Renal cortex interstitium (tissue), 11 donors: ENCODE measurements around the gene TTC7B. TPM values are rescaled to one million over a fixed set of nuclear protein-coding genes. Genes with fewer than 3 reads are reported as not detected.

ENCODE experiments used
- DNase-seq, 11 donors: peaks; one replicate each; pipeline ENCODE4 v3.0.0-alpha.2; 2013; ENCODE audit warnings: low read depth in 9 of 11, low spot score in 4 of 11; ENCODE audit errors: extremely low read depth in 1 of 11
- polyA plus RNA-seq, 3 donors: library from polyadenylated mRNA; unstranded; fragments of 120-200 nt; gene quantifications; one replicate each; pipeline ENCODE4 v1.2.1, GENCODE V29; 2013; ENCODE audit not compliant: insufficient read length in 3 of 3

Gene TTC7B
- polyA plus RNA-seq, 3 donors, result 38.2 to 46.1 (median 44.1) TPM

DNA sequence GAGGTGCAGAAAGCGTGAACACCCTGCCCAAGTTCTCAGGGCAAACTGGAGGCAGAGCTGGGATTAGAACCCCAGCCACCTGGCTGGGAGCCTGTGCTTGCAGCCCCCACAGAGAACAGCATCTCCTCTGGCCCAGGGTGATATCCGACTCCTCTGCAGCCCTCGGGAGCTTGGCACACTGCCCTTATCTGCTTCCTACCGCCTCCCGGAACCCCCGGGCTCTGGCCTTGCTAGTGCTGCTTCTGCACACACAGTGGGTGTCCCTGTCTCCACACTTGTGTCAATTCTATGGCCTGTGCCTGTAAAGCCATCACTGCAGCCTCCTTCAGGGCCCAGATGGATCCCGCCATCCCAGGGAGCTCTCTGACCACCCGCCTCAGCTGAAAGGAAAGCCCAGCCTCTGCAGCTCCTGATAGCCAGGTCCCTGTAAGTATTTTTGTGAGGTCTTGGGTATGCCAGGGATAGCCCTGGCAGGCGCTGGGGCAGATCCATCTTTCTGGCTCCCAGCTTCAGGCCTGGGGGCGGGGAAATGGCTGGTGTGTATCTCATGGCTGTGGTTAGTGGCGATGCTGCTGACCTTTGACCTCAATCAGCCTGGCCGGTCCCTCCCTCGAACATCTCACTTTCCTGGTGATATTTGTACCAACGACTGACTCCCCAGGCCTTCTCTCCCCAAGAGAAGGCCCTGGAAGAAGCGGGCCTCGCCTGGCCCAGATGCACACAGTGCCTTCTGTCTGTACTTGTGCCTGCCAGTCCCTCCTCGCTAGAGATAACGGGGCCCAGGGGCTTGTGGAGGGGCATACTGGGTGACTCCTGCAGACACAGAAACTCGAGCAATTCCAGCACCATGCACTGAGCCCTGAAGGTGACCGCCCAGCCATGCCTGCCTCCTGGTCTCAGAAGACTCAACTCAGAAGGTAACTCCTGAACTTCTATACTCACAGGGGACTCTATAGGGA, 235.6 kb downstream of the TTC7B start:
- DNase-seq, result peak in 1 of 11 donors; percentile 9

DNA sequence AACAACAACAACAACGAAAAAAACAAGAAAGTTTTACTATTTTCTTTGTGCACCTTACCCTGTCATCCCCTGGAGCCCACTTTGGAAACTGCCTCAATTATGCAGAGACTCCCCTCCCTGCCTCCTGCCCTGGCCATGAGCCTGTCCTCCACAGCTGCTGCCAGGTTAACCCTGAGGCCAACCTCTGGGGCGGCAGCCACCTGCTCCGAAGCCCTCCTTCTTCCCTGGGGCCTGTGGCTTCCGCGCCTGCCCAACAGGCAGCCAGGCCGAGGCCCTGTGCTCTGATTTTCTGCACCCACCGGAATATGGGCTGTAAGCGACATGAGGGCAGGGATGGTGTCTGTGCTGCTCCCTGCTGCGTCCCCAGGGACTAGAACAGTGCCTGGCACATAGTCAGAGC, 236.4 kb downstream of the TTC7B start:
- no peak for DNase-seq

DNA sequence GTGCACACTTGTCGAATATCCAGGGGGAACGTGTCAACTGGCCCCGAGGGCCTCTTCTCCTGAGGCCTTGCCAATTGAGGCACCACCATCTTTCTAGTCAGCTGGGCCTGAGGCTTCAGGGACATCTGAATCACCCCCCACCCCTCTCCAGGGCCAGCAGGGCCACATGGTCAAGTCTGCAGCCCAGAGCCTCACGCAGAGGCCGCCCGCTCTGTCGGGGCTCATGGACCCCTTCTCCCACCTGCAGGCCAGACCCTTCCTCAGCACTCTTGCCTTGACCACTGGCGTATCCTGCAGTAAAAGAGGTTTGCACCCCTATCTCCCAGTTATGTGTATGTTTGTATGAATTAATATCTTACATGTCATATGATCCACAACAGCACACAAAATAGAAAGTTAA, 237.1 kb downstream of the TTC7B start:
- DNase-seq, result no peak

DNA sequence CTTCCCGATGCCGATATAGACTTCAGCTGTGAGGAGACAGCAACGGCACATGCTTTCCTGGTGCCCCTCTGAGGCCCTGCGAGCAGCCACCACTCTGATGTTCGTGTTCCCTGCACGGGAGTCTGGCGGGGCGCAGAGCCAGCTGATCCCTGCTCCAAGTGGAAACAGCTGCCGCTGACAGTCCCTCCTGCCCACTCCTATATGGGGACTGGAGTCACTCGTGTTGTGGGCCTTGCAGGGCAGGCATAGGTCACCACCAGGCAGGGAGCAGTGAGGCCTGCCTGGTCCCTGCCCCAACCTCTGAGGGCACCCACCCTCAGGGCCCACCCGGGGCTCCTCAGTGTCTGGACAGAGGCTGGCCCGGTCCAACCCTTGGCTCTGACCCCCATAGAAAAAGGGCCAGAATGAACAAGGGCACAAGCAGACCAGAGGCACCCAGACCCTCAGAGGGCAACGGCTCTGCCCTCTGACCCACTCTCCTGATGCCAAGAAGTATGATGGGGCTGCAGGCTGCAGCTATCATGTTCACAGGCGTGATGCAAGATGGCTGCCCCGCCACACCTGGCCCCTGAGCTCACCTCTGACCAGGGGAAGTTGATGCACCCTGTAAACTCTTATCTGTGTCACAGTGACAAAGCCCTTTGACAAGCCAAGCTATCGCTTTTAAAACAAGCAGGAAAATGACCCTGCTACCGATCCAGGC, 237.8 kb downstream of the TTC7B start:
- DNase-seq, result no peak

DNA sequence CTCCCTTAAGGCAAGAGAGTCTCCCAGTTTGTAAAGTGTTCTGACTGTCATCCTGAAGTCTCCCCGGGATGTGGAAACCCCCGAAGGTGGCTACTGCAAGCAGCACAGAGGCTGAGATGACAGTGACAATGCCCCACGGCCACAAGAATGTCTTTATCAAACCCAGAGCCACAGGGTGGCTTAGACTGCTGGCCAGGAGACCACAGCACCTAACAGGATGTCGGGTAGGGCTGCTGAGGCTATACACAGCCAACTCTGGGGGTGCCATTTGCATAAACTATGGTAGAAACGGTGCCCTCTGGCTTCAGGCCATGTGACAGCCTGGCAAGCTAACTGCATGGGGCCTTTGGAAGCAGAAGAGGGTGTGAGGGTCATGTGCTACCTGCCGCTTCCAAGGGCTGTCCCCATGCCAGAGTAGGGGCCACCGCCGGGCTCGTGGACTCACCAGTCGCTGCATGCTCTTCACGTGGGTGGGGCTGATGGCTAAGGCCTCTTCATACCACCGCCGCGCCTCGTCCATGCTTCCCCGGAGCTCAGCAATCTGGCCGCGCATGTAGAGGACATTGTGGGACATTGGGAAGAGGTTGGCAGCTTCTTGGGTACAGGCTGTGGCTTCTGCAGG, 238.5 kb downstream of the TTC7B start:
- DNase-seq, result no peak

DNA sequence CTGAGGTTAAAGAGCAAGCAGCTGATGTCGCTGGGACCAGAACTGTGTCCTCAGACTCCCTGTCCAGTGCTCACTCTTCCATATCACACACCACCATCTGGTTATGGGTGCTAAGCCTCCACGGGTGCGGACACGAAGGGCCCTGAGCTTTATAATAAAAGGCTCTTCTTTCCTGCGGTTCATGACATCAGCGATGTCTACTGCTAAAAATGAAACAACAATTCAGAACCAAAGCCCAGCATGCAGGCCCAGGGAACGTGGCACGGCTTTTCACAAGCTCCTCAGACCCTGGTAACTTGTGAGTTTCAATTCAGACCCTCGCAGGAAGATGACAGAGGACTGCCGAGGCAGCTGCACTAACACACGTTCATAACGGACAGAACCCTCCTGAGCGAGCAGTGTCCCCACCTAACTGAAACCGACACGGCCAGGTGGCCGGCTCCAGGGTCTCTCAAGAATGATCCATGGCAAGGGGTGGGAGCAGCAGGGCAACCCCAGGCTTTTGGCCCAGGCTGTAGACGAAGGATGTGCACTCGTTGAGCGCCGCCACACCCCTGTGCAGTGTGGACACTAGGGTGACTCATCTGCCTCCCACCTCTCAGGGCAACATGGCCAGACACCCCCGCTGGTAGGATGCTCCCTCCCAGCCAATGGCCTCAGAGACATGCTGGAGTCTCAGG, 239.1 kb downstream of the TTC7B start:
- DNase-seq, result no peak

DNA sequence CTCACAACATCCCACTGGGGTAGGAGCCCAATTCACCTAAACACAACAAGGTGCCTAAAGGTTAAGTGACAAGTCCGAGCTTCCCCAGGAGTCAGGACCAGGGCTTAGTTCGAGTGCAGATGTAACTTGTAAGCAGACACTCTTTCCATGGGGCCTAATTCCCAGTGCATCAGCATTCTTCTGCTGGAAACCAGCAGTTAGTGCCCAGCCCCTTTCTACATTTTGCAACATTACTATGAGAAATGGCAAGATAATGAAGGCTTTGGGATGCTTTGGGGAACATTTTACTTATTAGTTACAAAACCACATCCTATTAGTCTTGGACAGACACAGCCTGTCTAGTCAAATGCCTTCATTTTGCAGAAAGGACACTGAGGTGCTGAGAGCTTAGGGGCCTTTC, 239.6 kb downstream of the TTC7B start:
- DNase-seq, result no peak

DNA sequence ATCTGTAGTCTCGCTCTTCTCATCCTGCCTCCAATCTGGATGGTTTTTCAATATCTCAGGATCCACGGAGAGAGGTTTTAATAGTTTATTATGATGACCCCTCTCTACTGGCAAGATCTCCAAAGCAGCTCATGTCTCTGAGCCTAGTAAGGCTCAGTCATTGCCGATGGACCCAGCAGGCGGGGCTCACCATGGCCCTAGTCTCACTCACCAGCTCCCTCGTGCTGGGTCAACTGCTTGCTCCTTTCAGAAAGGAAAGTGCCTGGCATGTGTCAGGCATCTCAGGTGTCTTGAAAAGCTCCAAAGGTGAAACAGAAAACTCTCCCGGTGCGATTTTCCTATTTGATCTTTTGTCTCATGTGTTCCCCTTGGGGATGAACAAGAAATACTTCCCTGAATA, 240.4 kb downstream of the TTC7B start:
- DNase-seq, result no peak

DNA sequence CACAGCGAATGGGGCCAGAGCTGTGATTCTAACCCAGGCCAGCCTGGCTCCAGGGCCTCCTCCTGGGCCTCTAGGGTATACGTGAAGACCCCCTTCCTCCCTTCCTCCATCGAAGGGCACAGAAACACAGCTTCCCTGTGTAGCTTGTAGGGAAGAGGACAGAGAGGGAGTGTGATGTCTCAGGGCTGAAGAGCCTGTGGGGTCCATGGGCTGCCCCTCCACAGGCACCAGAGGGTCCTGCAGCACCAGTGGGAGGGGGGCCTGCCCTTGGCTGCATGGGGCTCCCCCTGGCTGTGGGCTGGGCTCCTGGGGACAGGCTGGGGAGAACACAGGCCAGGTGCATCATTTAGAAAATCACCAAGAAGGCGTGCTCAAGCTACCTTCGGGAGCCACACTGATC, 240.9 kb downstream of the TTC7B start:
- DNase-seq, result no peak

DNA sequence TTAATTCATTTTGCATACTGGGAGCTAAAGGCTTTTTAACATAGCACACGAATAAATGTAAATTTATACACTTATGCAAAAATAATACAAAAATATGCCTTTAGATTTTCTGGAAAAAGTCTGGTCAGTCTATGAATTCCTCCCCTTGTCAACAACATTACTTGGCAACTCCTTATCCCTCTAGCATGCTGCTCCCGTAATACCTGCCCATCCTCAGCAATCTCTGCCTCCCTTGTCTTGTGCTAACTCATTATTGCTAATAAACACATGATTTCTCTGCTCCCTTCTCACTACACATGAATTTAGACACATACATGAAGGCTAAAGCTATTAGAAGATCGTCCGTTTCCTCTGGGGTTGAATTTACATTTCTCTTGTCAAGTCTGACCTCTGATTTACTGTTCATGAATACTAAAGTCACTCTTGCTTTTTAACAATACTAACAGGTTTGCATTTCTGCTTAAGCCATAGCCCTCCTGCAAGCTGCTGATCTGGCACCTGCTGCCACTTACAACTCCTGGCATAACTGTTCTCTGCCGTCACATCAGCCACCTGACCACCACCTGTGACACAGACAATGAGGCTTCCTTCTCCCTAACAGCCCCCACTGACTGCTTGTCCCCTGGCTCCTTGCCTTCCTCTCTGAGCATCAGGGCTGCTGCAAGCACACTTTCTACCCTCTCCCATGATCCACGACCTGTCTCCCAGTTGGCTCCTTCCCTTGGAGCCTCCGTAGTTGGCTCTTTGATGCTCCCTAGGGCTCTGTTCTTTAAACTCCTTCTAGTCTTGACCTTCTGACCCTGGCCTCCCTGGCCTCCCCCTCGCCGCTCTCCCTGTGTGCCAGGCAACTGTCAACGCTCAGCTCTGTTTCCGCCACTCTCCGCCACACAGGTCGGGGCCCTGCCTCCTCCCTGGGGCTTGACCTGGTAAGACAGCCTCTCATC, 241.8 kb downstream of the TTC7B start:
- no peak for DNase-seq

DNA sequence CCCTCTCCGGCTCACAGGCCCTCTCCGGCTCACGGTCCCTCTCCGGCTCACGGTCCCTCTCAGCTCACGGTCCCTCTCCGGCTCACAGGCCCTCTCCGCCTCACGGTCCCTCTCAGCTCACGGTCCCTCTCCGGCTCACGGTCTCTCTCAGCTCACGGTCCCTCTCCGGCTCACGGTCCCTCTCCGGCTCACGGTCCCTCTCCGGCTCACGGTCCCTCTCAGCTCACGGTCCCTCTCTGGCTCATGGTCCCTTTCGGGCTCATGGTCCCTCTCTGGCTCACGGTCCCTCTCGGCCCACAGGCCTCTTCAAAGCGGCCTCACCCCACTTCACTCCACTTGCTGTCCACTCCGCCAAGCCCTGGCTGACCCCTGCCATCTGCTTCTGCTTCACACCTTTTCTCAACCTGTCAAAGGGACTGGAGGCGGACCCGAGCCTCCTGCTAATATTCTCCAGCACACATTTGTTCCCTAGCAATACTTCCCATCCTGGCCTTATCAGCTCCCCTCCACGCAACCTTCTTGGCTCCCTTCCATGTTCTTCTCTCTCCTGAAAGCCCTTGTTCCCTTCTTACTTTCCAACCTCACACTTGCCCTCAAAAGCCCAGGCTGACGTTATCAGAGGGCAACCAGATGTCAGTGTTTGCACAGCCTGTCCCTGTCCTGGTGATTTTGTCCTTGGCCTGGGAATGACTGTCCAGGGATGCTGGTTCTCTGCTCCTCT, 242.7 kb downstream of the TTC7B start:
- DNase-seq, result no peak

DNA sequence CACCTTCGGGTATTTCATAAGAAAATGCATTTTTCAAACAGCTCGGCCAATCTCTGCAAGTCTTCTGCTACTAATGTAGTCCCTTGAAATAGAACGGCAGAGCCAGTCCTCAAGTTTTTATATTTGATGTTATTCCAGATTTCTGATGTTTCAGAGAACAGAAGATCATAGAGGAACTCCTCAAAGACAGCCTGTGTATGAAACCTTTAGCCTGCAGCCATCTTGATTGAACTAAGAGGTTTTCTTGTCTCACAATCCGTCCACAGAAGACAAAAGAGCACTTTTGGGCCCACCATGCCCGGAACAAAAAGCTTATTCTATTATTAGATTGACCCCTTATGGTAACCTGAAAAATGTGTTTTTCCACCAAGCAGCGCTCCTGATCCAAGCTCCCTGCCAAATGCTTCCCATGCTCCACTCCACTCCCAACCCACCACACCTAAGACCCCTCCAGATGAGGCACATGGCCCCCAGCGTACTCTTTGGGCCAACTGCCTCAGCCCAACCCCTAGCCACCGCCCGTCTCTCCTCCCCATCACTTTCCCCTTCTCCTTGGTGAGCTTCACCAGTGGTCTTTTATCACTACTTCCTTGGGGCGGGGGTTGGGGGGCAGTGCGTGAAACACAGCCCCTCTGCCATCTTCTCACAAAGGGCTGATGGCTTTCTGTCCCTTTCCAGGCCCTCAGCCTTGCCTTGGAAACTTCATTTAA, 243.6 kb downstream of the TTC7B start:
- no peak for DNase-seq

DNA sequence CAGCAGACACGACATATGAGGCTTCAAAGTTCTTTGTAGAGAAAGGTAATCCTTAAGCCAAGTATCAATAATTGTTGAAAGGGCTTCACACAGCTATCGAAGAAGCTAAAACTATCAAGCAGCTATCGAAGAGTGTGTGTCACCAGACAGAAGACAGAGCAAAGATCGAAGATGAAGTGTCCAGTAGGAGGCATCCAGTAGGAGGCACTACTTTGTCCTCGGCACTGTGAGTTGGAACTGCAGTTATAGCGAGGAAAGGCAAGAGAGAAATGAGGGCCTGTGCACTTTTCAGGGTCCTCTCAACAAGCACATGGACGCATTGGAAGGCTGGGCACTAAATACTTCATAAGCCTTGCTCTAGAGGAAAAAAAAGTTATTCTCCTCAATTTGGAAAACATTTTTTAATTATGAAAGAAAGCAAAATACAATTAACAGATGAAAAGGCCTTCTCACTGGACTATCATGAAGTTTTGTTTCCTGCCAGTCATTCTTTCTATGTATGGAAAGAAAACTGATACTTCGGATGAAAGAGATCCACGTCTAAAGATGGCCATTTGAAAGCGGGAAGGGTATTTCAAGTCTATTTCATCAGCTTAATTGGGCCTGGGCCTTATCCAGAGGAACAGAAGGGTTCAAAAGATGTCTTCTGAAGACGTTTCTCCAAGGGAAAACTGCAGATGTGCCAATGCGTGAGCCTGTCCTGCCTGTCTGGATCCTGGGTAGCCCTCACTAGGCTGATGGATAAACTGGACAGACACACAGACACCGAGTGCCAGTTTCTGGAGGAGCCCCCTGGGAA, 244.9 kb downstream of the TTC7B start:
- DNase-seq, result no peak

DNA sequence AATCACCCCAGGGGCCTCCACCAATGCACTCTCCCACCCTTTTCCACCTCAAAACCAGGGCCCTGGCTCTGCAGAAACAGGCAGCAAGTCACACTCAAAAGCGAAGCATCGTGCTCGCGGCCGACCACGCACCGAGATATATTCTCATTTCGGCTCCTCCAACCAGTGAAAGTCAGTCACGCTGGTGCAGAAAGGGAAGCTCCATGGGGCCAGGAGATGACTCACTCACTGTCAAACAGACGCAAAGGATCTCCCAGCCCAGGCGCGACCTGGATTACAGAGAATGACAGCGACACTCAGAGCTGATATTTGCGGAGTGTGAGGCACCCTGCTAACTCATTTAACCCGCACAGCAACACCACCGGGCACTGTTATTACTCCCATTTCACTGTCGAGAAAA, 245.8 kb downstream of the TTC7B start:
- no peak for DNase-seq

DNA sequence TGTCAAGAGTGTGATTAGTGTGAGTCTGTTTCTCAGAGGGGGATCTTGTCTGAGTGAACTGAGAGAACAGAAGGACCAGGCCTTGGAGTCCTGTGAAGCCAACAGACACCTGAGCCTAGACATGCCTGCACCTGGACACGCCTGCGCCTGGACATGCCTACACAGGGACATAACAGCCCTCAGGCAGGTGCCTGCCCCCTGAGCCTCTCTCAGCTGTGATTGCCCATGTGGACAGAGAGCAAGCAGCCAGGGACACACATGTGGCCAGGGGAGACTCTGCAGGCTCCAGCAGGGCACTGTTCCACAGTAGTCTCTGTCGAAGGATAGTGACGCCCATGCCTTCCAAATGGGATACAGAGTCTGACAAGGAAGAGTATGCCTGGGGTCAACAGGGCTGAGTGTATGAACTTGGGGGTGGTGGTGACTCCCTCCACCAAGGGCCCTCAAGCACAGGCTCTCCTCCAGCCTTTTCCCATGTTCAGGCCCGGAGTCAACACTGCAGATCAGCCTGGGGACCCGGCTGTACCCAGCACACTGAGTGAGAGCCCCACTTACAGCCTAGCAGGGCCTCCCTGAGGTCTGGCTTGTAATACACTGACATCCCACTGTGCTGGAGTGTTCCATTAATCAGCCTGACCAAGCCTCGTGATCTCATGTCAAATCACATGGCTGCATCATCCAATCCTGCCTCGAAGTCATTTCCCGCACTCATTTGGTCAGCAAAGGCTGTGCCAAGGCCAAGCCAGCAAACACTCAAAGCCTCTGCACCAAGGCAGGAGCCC, 246.4 kb downstream of the TTC7B start:
- DNase-seq, result no peak

DNA sequence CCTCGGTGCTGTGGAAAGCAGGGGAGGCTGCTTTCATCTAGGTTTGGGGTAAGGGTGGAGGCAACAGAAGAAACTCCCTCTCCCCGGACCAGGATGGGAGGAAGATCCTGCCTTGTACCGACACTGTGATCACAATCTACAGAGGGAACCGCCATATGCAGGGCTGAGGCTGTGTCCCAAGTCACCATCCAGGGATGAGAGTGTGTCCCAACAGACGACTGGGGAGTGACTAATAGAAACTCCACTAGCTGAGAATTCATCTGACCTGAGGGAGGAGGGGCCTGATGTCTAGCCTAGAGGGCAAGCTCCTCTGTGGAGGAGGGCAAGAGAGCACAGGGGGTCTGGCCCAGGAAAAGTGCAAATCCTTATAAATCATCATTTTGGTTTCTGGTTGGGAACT, 247.0 kb downstream of the TTC7B start:
- DNase-seq, result no peak
